ENCODE data around the gene HMBS.
"Not testable (repeated sequence)": the region's sequence is repeated elsewhere in the genome, so short reads cannot be mapped to it uniquely, and the experiment has no call there.

Gene HMBS

DNA sequence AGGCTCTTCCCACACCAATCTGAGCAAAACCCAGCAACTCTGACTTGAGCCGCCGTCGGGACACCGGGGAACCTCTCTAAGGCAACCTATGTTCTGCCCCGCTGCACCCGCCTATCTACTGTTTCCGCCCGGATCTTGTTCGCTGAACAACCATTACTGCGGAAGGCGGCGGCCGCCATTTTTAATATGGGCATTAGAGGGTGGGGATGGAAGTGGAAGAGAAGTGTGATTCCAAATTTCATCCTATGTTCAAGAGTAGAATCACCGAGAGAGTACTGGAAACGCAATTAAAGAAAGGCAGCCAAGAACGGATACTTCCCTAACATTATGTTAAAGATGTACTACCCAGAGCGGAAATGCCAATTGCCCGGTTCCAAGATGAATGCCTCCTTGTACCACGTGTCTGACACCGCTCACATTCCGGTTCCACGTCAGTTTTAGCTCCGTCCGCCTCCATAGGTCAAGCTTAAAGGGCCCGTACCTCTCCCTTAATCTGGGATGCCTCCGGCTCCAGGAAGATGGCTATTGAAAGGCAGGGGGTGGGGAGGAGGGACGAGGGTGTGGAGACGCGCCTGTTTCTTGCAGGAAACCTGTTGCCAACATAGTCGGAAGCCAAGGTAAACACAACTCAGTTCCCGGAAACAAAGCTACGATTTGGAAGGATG, 17.2 kb downstream of the HMBS start, which contains the start of gene DPAGT1:
DPAGT1 (minus strand) TSS at position 95 of the 665 bp plus-strand sequence. CDS start 198 bp downstream, outside the sequence.
- DNase-seq (ENCODE audit: low read depth, low spot score) = peak; percentile 98
- TF ChIP-seq, protein P1, sequence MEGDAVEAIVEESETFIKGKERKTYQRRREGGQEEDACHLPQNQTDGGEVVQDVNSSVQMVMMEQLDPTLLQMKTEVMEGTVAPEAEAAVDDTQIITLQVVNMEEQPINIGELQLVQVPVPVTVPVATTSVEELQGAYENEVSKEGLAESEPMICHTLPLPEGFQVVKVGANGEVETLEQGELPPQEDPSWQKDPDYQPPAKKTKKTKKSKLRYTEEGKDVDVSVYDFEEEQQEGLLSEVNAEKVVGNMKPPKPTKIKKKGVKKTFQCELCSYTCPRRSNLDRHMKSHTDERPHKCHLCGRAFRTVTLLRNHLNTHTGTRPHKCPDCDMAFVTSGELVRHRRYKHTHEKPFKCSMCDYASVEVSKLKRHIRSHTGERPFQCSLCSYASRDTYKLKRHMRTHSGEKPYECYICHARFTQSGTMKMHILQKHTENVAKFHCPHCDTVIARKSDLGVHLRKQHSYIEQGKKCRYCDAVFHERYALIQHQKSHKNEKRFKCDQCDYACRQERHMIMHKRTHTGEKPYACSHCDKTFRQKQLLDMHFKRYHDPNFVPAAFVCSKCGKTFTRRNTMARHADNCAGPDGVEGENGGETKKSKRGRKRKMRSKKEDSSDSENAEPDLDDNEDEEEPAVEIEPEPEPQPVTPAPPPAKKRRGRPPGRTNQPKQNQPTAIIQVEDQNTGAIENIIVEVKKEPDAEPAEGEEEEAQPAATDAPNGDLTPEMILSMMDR (IDR thresholded peaks at IDR 0.05; ENCODE audit: low read depth, low read length) = no peak
- peak within 1 kb of the TSS; percentile 82 for H3K4me3 ChIP-seq (ENCODE audit: low read depth, low read length)
- in situ Hi-C loops (cut with HindIII; ENCODE audit: low sequenced_read_pairs) = no loop called here

DNA sequence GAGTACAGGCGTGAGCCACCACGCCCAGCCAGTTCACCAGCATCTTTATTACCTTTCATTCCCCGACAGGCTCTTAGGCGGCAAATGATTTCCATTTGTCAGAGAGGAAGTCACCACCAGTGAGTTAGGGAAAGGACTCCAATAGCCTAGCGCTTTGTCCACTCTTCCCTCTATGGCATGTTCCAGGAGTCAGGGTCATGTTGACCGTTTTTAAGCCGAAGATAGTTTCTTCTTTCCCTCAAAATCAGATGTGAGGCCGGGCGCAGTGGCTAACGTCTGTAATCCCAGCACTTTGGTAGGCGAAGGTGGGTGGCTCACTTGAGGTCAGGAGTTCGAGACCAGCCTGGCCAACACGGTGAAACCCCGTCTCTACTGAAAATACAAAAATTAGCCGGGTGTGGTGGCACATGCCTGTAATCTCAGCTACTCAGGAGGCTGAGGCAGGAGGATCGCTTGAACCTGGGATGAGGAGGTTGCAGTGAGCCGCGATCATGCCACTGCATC, 18.5 kb downstream of the HMBS start:
- DNase-seq (ENCODE audit: low read depth, low spot score); in situ Hi-C loops (cut with HindIII; ENCODE audit: low sequenced_read_pairs): not testable (repeated sequence)
- peak overlapping the region; percentile 82 for H3K4me3 ChIP-seq (ENCODE audit: low read depth, low read length)

DNA sequence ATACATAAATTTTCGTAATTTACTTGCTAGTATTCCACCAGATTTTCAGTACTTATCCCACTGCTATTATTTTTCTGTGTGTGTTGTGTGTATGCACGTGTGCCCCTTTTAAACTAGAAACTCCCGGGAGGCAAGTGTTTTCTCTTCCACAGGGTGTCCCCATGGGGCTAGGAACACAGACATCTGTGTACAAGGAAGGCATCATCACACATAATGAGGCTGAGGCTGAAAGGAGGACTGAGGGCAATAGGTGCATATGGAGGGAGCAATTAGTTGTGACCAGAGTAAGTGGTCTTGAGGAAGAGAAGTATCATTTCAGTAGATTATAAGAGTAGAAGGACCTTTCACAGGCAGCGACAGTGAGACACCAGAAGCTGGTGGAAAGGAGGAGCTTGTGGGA, 19.1 kb downstream of the HMBS start:
- in situ Hi-C loops (cut with HindIII; ENCODE audit: low sequenced_read_pairs) = no loop called here
- no peak for DNase-seq (ENCODE audit: low read depth, low spot score)
- no peak overlapping the region for H3K4me3 ChIP-seq (ENCODE audit: low read depth, low read length)
- TF ChIP-seq, protein P1 (IDR thresholded peaks at IDR 0.05; ENCODE audit: low read depth, low read length) = no peak

DNA sequence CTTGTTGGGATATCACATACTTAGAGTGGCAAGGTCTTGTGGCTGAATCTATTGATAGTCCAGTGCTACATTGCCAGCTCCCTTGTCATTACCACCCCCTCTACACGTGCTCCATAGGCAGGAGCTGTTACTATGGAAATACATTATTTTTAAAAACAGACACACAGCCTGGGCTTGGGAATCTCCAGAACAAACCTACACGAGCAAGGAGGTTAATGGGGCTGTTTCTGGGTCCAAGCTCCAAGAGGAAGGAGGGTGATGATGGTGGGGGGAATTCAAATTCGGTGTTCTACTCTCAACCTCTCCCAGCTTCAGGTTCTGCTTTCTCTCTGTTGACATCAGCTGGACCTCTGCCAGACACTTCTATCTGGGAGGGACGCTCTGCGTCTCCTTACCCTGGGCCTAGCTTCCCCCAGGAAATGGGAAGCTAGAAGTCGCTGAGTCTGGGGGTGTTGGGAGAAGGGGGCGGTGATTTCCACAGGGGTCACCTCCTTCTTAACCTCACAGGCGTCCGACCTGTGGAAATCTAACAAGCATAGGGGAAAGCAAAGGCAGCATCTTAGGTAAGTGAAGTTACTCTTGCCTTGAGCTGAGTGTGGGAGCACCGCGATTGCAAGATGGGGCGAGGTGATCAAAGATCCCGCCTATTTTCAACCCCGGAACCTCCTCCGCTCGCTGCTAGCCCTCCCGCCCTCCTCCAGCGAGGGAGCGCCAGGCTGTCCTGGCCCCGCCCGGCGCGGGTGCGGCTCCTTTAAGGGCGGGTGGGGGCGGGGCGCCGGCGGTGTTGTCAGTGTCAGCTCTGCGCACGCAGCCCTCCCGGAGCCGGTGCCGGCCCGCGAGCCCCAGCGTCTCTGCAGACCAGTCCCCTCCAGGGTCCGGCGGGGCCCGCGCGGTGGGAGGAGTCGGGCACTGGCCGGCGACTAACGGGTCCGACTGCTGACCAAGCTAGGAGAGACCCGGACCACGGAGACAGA, 22.2 kb downstream of the HMBS start, which contains the start of gene C2CD2L:
C2CD2L (plus strand) TSS at position 781 of the 974 bp plus-strand sequence. CDS start 398 bp downstream, outside the sequence.
- H3K4me3 ChIP-seq (ENCODE audit: low read depth, low read length) = peak within 1 kb of the TSS; percentile 77
- in situ Hi-C loops (cut with HindIII; ENCODE audit: low sequenced_read_pairs) = no loop called here
- peak; percentile 92 for DNase-seq (ENCODE audit: low read depth, low spot score)
- TF ChIP-seq, protein P1 (IDR thresholded peaks at IDR 0.05; ENCODE audit: low read depth, low read length) = no peak

DNA sequence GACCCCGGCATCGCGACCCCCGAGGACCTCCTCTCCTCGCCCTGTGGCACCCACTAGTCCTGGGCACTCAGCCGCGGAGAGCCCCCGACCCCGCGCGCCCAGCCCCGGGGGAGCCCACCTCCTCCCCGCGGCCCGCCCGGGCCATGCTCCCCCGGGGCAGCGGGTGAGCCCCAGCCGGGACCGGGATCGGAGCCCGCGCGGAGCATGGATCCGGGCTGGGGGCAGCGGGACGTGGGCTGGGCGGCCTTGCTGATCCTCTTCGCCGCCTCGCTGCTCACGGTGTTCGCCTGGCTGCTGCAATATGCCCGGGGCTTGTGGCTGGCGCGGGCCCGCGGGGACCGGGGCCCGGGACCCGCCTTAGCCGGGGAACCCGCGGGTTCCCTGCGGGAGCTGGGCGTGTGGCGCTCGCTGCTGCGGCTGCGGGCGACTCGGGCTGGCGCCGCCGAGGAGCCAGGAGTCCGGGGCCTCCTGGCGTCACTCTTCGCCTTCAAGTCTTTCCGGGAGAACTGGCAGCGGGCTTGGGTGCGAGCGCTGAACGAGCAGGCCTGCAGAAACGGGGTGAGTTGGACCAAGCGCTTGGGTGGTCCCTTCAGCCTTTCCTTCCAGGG, 23.0 kb downstream of the HMBS start:
- no peak for DNase-seq (ENCODE audit: low read depth, low spot score)
- H3K4me3 ChIP-seq (ENCODE audit: low read depth, low read length) = peak overlapping the region; percentile 77
- in situ Hi-C loops (cut with HindIII; ENCODE audit: low sequenced_read_pairs) = no loop called here
- TF ChIP-seq, protein P1 (IDR thresholded peaks at IDR 0.05; ENCODE audit: low read depth, low read length) = no peak

DNA sequence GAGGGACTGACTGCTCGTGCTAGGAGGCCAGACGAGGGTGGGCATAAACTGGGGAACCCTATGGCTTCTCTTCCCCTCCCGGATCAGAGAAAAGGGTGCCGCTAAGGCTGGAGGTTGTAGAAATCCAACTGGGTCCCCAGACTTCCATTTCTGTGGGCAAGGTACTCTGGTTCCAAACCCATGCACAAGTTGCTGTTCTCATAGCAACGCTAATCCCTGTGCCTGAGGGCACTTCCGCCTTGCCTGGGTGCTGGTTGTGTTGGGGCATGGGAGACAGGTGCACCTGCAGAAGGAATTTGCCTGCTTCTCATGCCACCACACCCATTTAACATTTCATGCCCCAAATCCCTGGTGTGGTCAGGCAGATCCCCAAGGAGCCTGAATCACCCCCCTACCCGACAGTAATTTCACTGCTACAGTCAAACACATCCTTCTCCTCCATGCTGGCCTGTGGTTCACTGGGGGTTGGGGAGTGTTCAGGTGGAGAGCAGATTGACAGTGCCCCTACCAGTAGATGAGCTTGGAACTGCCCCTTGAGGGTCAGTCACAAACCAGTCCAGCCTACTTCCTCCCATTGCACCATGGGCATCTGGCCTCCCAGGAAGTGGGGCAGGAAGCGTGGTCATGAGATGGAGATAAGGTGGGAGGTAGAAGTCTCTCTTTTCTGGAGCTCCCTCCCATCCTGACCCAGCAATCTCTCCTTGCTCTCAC, 23.6 kb downstream of the HMBS start:
- in situ Hi-C loops (cut with HindIII; ENCODE audit: low sequenced_read_pairs) = no loop called here

More for the DNA sequence above, 23.6 kb downstream of the HMBS start:
- TF ChIP-seq, protein P1 (IDR thresholded peaks at IDR 0.05; ENCODE audit: low read depth, low read length) = no peak
- H3K4me3 ChIP-seq (ENCODE audit: low read depth, low read length) = peak overlapping the region; percentile 77
- no peak for DNase-seq (ENCODE audit: low read depth, low spot score)

Measured in astrocyte of the spinal cord (primary cell).